ENCODE results near the gene COL26A1.

COL26A1 gene

GRCh38 chr7:101511965-101512364 lies 149.3 kb downstream of the COL26A1 start:
- no peak for DNase-seq (ENCODE audit: extremely low read depth, insufficient read length)
- Histone ChIP-seq H3K36me3 (ENCODE audit: control insufficient read depth, insufficient read depth, low read length) (no peaks in the 10 kb centered on the region), H3K27me3 (replicated peaks; ENCODE audit: control insufficient read depth, insufficient read depth, low read length) (peaks cover 1% of the 10 kb centered on the region; the same call in 1 of the 2 replicates), H3K4me3 (replicated peaks; ENCODE audit: low read depth, low read length) (no peak overlapping the region)
- no peak for TF ChIP-seq CTCF (IDR thresholded peaks at IDR 0.05; ENCODE audit: insufficient read depth, low read length, poor library complexity, severe bottlenecking)

DNA sequence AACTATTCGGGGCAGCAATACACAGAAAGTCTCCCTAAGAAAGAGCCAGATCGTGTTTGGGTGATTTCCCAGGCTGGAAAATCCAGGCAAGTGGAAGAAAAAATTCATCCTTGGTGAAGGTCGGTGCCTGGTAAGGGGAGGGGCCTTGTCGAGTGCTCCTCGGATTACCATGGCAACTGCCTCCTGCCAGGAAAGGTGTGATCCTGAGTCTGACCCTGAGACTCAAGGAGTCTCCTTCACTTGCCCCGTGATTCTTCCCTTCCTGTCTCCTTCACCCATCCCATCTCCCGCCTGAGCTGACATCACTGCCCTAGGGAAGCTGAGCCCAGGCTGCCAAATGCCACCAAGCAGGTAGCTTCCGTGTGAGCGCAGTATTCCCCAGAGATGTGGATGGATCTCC lies 154.2 kb downstream of the COL26A1 start:
- Histone ChIP-seq H3K4me3 (replicated peaks; ENCODE audit: low read depth, low read length) (no peak overlapping the region), H3K27me3 (replicated peaks; ENCODE audit: control insufficient read depth, insufficient read depth, low read length) (peaks cover 1% of the 10 kb centered on the region; the same call in 1 of the 2 replicates), H3K36me3 (ENCODE audit: control insufficient read depth, insufficient read depth, low read length) (no peaks in the 10 kb centered on the region)
- no peak for DNase-seq (ENCODE audit: extremely low read depth, insufficient read length)
- no peak for TF ChIP-seq CTCF (IDR thresholded peaks at IDR 0.05; ENCODE audit: insufficient read depth, low read length, poor library complexity, severe bottlenecking)

- Histone ChIP-seq H3K27me3 (replicated peaks; ENCODE audit: control insufficient read depth, insufficient read depth, low read length) (no peaks in the 10 kb centered on the region), H3K4me3 (replicated peaks; ENCODE audit: low read depth, low read length) (no peak overlapping the region), H3K36me3 (ENCODE audit: control insufficient read depth, insufficient read depth, low read length) (no peaks in the 10 kb centered on the region)
- DNase-seq (ENCODE audit: extremely low read depth, insufficient read length), result no peak
- no peak for TF ChIP-seq CTCF (IDR thresholded peaks at IDR 0.05; ENCODE audit: insufficient read depth, low read length, poor library complexity, severe bottlenecking)
Observed at GRCh38 chr7:101517304-101517703, 154.6 kb downstream of the COL26A1 start.

- Histone ChIP-seq H3K36me3 (ENCODE audit: control insufficient read depth, insufficient read depth, low read length) (no peaks in the 10 kb centered on the region), H3K4me3 (replicated peaks; ENCODE audit: low read depth, low read length) (no peak overlapping the region), H3K27me3 (replicated peaks; ENCODE audit: control insufficient read depth, insufficient read depth, low read length) (no peaks in the 10 kb centered on the region)
- no peak for TF ChIP-seq CTCF (IDR thresholded peaks at IDR 0.05; ENCODE audit: insufficient read depth, low read length, poor library complexity, severe bottlenecking)
- no peak for DNase-seq (ENCODE audit: extremely low read depth, insufficient read length)
Observed at GRCh38 chr7:101518336-101518735, 155.7 kb downstream of the COL26A1 start.

DNA sequence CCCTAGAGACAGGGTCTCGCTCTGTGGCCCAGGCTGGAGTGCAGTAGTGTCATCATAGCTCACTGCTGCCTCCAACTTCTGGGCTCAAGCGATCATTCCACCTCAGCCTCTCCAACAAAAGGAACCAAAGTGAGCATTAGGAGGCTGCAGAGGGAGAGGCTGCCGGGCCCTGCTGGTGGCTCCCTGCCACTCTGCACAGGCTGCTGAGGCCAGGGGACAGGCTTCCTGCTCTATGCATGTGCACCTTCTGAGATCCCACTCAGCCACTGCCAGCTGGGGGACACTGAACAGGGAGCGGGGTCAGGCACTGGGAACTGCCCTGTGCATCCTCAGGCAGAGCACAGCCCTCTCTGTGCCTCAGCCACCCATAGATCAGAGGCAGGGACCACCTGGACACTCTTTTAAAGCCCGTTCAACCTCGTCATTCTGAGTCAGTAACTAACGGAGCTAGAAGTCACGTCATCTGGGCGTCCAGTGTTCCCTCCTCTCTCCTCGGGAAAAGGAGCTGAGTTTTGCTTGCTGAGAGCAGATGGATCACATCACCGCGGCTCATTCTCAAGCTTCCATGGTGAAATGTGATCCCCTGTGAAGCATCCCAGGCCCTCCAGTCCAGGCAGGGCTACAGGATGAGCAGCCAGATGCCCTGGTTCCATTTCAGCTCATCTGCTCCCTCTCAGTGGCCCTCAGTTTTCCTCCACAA lies 156.8 kb downstream of the COL26A1 start:
- H3K4me3 ChIP-seq (replicated peaks; ENCODE audit: low read depth, low read length), result no peak overlapping the region
- DNase-seq (ENCODE audit: extremely low read depth, insufficient read length), result no peak
- no peaks in the 10 kb centered on the region for H3K27me3 ChIP-seq (replicated peaks; ENCODE audit: control insufficient read depth, insufficient read depth, low read length)
- TF ChIP-seq CTCF (IDR thresholded peaks at IDR 0.05; ENCODE audit: insufficient read depth, low read length, poor library complexity, severe bottlenecking), result no peak
- no peaks in the 10 kb centered on the region for H3K36me3 ChIP-seq (ENCODE audit: control insufficient read depth, insufficient read depth, low read length)
